ENCODE data around the gene MAPKBP1. TPM values are rescaled to one million over a fixed set of nuclear protein-coding genes. Genes with fewer than 3 reads are reported as not detected.

MAPKBP1 gene
- total RNA-seq, 1 donor from 2014 or later, result 27.2 TPM

- H3K9me3 Mint-ChIP-seq (ENCODE audit: low read depth), result no peaks in the 10 kb centered on the region
- H3K4me3 Mint-ChIP-seq (ENCODE audit: unreplicated experiment), result no peak overlapping the region
- no peak for TF ChIP-seq CTCF (IDR thresholded peaks at IDR 0.05)
- DNase-seq (ENCODE audit: low spot score), result no peak
- peaks cover 15% of the 10 kb centered on the region for H3K36me3 Mint-ChIP-seq (ENCODE audit: low read depth)
- no peaks in the 10 kb centered on the region for H3K27me3 Mint-ChIP-seq (ENCODE audit: low read depth)
- H3K4me1 Mint-ChIP-seq (ENCODE audit: low read depth), result no peaks in the 10 kb centered on the region
- H3K27ac Mint-ChIP-seq (ENCODE audit: unreplicated experiment), result no peak overlapping the region
Observed at GRCh38 chr15:41849861-41850260, 75.6 kb downstream of the MAPKBP1 start.

GRCh38 chr15:41850482-41851166, 76.3 kb downstream of the MAPKBP1 start:
- Mint-ChIP-seq H3K36me3 (ENCODE audit: low read depth) (peaks cover 14% of the 10 kb centered on the region), H3K4me3 (ENCODE audit: unreplicated experiment) (no peak overlapping the region), H3K27ac (ENCODE audit: unreplicated experiment) (no peak overlapping the region), H3K9me3 (ENCODE audit: low read depth) (no peaks in the 10 kb centered on the region), H3K4me1 (ENCODE audit: low read depth) (no peaks in the 10 kb centered on the region), H3K27me3 (ENCODE audit: low read depth) (no peaks in the 10 kb centered on the region)
- DNase-seq (ENCODE audit: low spot score), result no peak
- TF ChIP-seq CTCF (IDR thresholded peaks at IDR 0.05), result no peak

- Mint-ChIP-seq H3K27ac (ENCODE audit: unreplicated experiment) (no peak overlapping the region), H3K9me3 (ENCODE audit: low read depth) (no peaks in the 10 kb centered on the region), H3K4me3 (ENCODE audit: unreplicated experiment) (no peak overlapping the region), H3K4me1 (ENCODE audit: low read depth) (no peaks in the 10 kb centered on the region), H3K27me3 (ENCODE audit: low read depth) (no peaks in the 10 kb centered on the region), H3K36me3 (ENCODE audit: low read depth) (peaks cover 12% of the 10 kb centered on the region)
- no peak for DNase-seq (ENCODE audit: low spot score)
- no peak for TF ChIP-seq CTCF (IDR thresholded peaks at IDR 0.05)
Observed at GRCh38 chr15:41851167-41851523, 76.9 kb downstream of the MAPKBP1 start.

- no peak for TF ChIP-seq CTCF (IDR thresholded peaks at IDR 0.05)
- Mint-ChIP-seq H3K27me3 (ENCODE audit: low read depth) (no peaks in the 10 kb centered on the region), H3K36me3 (ENCODE audit: low read depth) (peaks cover 10% of the 10 kb centered on the region), H3K27ac (ENCODE audit: unreplicated experiment) (no peak overlapping the region), H3K4me1 (ENCODE audit: low read depth) (no peaks in the 10 kb centered on the region), H3K4me3 (ENCODE audit: unreplicated experiment) (no peak overlapping the region), H3K9me3 (ENCODE audit: low read depth) (no peaks in the 10 kb centered on the region)
- DNase-seq (ENCODE audit: low spot score), result no peak
Observed at GRCh38 chr15:41851755-41852370, 77.6 kb downstream of the MAPKBP1 start.

GRCh38 chr15:41852736-41853590, 78.7 kb downstream of the MAPKBP1 start:
- TF ChIP-seq CTCF (IDR thresholded peaks at IDR 0.05), result no peak
- no peaks in the 10 kb centered on the region for H3K27me3 Mint-ChIP-seq (ENCODE audit: low read depth)
- H3K27ac Mint-ChIP-seq (ENCODE audit: unreplicated experiment), result no peak overlapping the region
- no peak for DNase-seq (ENCODE audit: low spot score)
- peaks cover 8% of the 10 kb centered on the region for H3K36me3 Mint-ChIP-seq (ENCODE audit: low read depth)
- H3K4me1 Mint-ChIP-seq (ENCODE audit: low read depth), result no peaks in the 10 kb centered on the region
- H3K9me3 Mint-ChIP-seq (ENCODE audit: low read depth), result no peaks in the 10 kb centered on the region
- H3K4me3 Mint-ChIP-seq (ENCODE audit: unreplicated experiment), result no peak overlapping the region

Measured in chondrocyte (in vitro differentiated cells).